Epithelial cell of esophagus (primary cell): ENCODE results near the gene TMEM243.

ENCODE experiments used
- DNase-seq: peaks from one replicate; pipeline ENCODE4 v3.0.0; 2010; ENCODE audit warnings: low read depth
- H3K4me3 ChIP-seq: 2 replicates; pipeline ENCODE4 v1.5.1; 2011; ENCODE audit warnings: mild to moderate bottlenecking, low read length, control low read depth
- TF ChIP-seq, protein P1 (sequence below): IDR thresholded peaks from 2 replicates; pipeline ENCODE4 v1.5.1; 2011; ENCODE audit warnings: low read depth, mild to moderate bottlenecking, low read length, control low read depth, inconsistent platforms; ENCODE audit not compliant: insufficient read depth; ENCODE audit errors: missing control alignments

TMEM243 gene

DNA sequence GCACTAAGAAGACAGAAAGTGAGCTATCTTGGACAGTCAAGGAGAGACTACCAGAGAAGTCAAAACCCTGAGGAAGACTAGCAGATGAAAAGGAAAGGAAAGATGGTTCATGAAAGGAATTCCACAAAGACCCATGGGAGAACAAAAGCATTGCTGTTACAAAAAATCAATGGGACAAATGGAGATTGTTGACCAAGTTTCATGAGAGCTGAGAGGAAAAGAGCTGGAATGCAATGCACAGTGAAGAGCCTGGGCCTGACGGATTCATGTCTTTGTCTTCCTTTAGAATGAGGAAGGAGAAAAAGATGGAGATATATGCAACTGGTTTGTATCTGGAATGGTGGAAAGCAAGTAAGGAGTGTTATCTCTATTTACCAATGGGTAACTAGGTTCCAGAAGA is 17.3 kb downstream of the TMEM243 start:
- TF ChIP-seq, protein P1, sequence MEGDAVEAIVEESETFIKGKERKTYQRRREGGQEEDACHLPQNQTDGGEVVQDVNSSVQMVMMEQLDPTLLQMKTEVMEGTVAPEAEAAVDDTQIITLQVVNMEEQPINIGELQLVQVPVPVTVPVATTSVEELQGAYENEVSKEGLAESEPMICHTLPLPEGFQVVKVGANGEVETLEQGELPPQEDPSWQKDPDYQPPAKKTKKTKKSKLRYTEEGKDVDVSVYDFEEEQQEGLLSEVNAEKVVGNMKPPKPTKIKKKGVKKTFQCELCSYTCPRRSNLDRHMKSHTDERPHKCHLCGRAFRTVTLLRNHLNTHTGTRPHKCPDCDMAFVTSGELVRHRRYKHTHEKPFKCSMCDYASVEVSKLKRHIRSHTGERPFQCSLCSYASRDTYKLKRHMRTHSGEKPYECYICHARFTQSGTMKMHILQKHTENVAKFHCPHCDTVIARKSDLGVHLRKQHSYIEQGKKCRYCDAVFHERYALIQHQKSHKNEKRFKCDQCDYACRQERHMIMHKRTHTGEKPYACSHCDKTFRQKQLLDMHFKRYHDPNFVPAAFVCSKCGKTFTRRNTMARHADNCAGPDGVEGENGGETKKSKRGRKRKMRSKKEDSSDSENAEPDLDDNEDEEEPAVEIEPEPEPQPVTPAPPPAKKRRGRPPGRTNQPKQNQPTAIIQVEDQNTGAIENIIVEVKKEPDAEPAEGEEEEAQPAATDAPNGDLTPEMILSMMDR = no peak
- no peak for DNase-seq
- H3K4me3 ChIP-seq = no peak overlapping the region

DNA sequence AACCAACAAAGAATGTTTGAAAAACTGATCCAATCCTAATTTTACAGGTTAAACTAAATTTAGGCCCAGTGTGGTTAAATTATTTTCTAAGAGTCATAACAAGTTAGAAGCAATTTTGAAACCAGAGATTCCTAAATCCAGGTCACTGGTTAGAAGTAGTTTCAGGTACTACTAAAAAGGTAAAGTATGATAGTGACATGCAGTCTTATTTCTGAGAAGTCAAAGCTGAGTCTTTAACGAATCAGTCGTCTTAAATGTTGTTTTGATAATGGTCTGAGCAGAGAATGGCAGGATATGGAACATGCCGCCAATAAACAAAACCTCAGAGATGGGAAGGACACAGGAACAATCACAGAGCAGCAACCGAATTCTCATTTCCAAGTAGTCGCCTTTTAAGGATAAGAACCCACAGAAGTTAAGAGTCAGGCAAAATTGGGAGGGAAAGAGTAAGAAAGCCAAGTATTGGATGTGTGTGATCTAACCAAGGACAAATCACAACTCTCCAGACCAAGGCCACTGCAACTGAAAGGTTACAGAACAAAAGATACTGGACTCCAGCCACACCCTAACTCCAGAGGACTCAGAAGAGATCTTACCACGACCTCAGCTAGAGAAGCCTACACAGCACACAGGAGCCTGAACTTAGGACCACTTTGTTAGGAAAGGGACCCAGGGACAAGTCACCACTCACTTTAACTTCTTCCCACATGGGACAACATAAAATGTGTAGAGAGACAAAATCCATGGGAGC is 19.7 kb downstream of the TMEM243 start:
- no peak for DNase-seq
- TF ChIP-seq, protein P1 = no peak
- H3K4me3 ChIP-seq = no peak overlapping the region

DNA sequence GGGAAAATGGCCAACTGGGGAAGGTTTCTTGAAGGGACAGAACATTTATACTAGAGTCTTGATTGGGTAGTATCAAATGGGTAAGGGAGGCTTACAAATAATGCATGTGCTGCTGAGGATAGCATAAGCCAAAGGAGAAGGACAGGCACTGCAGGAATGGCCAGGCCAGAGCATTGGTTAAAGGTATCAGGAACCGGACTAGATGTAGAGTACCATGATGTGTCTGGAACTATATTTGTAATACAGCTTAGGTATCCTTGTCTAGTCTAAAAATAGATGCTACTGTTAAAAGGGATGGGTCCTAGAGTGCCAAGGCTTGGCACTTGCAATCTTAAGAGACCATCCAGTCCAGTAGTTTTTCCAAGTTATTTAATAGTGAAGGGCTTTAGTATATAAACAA is 20.3 kb downstream of the TMEM243 start:
- no peak overlapping the region for H3K4me3 ChIP-seq
- TF ChIP-seq, protein P1 = no peak
- DNase-seq = no peak

DNA sequence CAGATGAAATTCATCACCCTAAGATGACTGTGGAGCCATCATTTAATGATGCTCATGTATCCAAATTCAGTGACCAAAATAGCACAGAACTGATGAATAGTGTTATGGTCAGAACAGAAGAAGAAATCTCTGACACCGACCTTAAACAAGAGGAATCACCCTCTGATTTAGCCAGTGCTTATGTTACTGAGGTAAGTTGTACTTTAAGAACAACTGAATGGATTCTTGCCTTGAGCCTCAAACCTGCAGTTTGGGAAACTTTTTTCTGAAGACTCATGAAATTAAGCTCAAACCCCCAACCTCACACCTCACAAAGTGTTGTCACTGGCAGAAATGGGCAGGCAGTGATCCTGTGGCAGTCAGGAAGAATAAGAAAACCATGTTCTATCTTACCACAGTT is 25.6 kb downstream of the TMEM243 start:
- no peak for DNase-seq
- TF ChIP-seq, protein P1 = no peak

DNA sequence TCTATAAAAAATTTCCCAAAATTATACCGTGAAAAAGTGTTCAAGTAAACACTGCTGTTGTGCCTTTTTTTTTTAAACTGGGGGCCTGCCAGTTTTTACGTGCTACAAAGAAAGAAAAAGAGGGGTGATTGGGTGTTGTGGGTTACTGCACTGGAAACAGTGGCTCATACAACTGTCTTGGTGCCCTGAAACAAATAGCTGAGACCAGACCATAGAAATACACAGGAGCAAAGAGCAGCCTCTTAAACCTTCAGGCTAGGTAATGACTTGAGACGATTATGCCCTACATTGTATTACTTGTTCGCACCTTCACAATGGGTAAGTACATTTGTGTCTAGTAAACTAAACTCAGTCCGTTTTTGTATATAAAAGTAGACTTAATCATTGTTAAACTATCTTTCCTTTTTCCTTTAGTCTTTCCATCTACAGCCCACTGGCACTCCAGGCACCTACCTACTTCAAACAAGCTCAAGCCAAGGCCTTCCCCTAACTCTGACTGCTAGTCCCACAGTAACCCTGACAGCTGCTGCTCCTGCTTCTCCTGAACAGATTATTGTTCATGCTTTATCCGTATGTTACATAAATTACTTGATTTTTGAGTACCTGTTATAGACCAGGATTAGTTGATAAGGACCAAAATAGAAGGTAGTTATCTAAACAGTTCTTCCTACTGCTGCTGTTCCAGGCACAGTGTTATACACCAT is 26.6 kb downstream of the TMEM243 start:
- H3K4me3 ChIP-seq = no peak overlapping the region
- no peak for DNase-seq
- TF ChIP-seq, protein P1 = no peak

More for the DNA sequence above, 25.6 kb downstream of the TMEM243 start:
- no peak overlapping the region for H3K4me3 ChIP-seq

DNA sequence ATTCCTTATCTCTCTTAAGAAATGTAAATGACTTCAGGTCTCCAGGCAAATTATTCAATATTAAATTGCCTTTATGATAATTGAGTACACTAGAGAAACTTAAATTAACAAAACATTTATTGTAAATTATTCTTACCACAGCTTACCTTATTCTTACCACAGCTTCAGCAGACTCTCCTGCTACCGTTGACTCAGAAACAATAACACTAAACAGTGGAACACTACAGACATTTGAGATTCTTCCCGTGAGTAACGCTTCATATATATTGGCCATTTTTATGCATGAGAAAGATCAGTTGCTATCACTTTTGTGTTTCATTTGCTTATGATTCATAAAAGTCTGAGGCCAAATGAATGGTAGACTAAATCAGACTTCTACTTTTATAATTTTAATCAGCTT is 28.7 kb downstream of the TMEM243 start:
- H3K4me3 ChIP-seq = no peak overlapping the region
- TF ChIP-seq, protein P1 = no peak
- DNase-seq = no peak

DNA sequence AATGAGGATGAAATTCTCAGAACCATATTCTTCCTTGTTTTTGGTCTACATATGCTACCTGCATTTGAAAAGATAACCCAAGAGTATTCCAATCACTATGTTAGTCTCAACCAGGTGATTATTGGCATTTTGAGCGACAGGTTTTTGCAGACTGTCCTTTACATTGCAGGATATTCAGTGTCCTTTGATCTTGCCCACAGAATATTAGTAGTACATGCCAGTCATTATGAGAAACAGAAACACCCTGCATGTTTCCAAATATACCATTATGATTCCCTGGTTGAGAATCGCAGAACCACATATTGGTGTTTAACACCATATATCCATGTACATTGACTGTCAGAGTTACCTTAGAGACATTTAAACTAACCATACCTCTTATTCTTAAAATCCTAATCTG is 30.6 kb downstream of the TMEM243 start:
- DNase-seq = no peak
- H3K4me3 ChIP-seq = no peak overlapping the region
- TF ChIP-seq, protein P1 = no peak
